ACHN (cell line): ENCODE data around the gene FMNL1.

Source experiments
- DNase-seq: peaks from one replicate; pipeline ENCODE4 v3.0.0-alpha.2; 2015
- in situ Hi-C: cut with HindIII; loops from 2 replicates; pipeline ENCODE4 v1.10.0; 2017; ENCODE audit warnings: low sequenced_read_pairs, low pct_ligation_motif_present, low pct_unique_long_range_greater_than_20kb

FMNL1 gene

DNA sequence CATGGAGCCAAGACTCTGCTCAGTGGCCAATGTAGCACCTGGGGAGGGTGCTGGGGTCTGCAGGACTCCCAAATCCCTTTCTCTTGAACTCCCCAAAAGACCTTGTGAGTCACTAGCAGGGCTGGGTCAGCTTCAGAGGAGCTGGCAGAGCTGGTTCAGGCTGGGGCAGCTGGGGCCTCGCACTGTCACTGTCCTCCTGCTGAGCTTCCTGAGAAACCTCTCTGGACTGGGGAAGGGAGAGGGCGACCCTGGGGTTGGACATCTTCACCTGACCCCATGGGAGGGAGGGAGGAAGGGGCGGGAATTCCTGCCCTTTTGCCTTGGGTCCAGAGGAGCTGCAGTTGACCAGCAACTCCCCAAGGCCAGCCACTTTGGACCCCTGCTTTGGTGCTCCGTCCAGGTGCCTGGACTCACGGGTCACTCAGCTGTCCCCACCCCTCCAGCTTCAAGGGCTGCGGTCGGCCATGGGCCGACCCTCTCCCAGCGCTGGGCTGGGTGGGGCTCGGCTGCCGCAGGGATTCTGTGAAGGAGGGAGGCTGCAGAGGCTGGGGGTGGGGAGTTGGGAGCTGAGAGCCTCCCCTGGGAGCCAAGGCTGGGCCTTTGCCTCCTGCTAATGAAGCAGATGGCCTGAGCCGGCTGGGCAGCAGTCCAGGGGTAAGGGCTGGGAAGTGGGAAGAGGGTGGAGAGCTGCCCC lies 9.2 kb downstream of the FMNL1 start:
- DNase-seq = no peak
- in situ Hi-C loops = no loop called here

DNA sequence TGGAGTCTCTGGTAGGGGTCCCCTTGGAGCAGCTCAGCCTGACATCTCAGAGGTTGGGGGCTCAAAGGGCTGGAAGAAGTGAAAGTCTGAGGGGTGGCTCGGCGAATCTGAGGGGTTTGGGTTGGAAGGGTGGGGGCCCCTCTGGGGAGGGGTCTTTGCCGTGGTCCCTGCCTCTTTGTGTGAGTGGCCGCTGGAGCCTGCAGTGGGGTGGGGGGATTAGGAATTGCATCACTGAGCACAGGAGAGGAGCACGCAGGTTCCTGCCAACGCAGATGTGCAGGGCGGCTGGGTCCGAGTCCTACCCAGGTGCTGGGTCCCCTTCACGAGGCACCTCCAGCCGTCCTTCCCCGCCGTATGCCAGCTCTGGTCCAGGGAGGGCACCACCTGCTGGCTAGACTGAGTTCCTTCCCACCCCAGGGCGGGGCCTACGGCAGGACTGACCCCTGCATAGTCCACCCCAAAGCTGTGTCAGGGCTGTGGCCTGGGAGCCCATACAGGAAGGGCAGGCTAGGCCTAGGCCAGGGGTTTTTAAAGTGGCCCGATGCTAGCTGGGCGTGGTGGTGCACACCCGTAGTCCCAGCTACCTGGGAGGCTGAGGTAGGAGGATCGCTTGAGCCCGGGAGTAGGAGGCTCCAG lies 9.9 kb downstream of the FMNL1 start:
- DNase-seq = peak; percentile 54
- in situ Hi-C loops = no loop called here

DNA sequence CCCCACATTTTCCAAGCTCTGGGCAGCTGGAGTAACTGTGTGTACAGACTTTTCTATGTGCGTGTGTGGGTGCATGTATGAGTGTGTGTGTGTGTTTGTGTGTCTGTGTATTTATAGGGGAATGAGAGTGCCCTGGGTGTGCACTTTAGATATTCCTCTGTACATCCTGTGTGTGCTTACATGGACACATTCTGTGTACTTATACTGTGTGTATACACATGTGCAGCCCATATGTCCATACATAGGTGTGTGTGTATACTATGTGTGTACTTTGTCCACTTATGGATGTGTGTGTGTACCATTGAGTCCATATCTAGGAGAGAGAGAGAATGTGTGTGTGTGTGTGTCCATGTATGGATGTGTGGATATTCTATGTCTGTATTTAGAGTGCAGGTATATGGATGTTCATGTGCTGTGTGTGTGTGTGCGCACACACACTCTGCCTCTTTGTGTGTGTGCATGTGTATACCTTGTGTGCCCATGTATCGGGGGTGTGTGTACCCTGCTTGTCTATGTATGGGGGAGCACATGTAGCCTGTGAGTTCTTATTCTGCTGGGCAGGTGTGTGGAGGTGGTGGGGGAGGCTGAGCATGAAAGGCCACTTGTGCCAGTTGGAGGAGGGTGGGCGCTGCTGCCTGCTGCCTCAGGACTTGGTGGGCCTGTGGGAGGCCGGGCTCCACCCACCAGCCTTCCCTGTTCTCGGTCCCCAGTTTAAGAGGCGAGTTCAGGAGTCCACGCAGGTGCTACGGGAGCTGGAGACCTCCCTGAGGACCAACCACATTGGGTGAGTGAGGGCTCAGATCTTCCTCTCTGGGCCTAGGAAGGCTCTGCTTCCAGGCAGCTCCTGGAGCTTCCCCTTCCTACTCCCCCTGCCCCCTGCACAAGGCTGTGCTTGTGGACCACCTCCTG lies 11.1 kb downstream of the FMNL1 start:
- no peak for DNase-seq

DNA sequence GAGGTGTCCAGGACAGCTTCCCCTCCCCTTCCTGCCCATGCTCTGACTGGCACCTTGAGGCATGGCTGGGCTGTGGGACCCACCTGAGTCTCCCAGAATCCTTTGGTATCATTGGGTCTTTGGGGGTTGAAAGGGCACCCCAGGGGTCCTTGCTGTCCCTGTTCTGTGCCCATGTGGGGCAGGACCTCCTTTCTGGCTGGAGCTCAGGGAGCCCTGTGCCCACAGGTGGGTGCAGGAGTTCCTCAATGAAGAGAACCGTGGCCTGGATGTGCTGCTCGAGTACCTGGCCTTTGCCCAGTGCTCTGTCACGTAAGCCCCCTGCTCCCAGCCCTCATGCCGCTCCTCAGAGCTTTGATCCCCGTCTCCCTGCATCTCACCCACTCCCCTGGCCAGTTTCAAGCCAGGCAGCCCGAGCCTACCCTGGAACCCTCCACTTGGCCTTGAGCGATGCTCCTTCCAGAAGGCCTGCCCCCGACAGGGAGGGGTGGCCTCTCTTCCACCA lies 11.8 kb downstream of the FMNL1 start:
- DNase-seq = no peak
- in situ Hi-C loops = no loop called here

More for the DNA sequence above, 11.1 kb downstream of the FMNL1 start:
- in situ Hi-C loops = no loop called here

DNA sequence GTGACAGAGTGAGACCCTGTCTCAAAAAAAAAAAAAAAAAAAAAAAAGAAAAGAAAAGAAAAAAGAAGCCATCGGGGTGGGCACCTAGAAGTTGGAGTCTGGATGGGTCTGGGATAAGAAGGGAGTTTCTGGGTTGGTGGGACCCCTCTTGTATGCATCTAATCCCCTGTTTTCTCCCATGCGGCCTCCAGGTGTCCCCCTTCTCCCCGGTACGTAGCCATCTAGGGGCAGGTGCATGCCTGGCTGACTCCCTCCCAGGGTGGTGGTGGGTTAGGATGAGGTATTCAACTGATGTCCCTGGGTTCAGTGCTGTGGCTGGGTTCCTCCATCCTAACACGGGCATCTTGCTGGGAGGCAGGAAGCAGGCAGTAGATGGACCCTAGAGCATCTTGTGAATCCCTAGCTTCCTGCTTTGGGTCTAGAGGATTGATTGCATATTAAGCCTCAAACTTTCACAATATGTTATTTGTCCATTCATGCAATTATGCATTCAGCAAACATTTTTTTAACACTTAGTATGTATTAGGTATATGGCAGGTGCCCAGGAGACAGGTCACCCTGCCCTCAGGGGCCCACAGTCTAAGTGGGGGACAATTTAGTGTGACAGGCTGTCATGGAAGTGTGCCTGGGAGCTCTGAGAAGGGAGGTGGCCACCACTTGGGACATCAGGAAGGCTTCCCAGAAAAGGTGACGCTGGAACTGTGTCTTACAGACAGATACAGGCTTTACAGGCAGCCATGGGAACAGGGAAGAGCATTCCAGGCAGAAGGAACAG lies 13.1 kb downstream of the FMNL1 start:
- in situ Hi-C loops = no loop called here
- peak; percentile 44 for DNase-seq

DNA sequence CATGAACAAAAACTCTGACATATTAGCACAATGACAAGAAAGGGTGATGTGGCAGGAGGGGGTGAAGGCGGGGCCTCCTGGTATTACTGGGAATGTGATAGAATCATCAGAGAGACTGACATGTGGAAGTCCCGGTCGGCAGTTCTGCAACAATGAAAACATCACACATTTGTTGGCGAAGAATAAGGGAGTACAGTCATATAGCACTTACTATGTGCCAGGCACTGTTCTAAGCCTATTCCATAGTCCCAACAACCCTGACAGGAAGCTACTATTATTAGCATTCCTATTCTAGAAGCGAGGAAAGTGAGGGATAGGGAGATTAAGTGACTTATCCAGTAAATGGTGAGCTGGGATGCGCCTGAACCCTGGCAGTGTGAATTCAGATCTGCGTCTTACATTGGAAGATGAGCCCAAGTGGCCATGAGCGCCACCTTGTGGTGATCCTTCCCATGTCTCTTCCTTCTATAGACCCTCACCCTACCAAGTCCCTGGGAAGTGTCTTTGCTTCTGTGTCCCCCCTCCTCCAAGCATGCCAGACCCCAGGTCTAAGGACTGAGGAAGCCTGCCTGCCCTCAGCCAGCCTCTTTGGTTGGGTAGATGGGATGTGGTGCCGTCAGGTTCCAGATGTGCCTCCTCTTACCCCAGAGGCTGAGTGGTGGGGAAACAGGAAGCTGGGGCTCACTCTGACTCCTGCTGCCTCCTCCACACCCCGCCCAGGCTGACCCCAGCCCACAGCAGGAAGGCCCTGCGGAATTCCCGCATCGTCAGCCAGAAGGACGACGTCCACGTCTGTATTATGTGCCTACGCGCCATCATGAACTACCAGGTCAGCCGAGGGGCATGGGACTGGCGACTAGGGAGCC lies 14.0 kb downstream of the FMNL1 start:
- DNase-seq = peak; percentile 77
- in situ Hi-C loops = no loop called here

DNA sequence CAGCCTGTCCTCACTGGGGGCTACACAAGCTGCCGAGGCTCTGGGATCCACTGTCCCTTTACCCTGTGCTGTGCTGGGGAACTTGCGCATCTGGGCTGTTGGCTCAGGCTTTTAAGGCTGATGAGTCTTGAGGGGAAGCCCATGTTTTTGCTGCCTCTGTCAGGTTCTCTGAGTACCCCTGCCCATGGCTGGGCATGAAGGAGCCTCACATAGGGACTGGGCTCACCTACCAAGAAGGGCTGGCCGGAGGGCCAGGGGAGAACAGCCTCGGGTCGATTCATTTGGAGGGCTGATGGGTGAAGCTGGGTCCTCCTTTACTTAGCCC lies 14.6 kb downstream of the FMNL1 start:
- in situ Hi-C loops = no loop called here
- no peak for DNase-seq

DNA sequence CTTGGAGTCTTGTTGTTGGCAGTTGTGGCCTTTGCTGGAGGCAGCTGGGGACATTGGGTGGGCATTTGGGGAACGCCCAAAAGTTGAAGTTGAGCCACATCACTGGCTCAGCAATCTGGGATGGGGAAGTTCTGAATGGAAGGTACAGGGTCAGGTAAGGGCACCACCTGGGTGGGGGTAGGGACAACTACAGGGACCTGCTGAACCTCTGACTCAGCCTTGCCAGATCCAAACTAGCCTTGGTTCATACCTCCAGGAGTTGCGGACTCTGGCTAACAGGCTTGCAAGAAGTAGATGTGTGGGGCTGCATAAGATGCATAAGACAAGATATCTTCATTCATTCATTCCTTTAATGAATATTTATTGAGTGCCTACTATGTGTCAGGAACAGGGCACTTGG lies 16.0 kb downstream of the FMNL1 start:
- in situ Hi-C loops = no loop called here
- DNase-seq = no peak

DNA sequence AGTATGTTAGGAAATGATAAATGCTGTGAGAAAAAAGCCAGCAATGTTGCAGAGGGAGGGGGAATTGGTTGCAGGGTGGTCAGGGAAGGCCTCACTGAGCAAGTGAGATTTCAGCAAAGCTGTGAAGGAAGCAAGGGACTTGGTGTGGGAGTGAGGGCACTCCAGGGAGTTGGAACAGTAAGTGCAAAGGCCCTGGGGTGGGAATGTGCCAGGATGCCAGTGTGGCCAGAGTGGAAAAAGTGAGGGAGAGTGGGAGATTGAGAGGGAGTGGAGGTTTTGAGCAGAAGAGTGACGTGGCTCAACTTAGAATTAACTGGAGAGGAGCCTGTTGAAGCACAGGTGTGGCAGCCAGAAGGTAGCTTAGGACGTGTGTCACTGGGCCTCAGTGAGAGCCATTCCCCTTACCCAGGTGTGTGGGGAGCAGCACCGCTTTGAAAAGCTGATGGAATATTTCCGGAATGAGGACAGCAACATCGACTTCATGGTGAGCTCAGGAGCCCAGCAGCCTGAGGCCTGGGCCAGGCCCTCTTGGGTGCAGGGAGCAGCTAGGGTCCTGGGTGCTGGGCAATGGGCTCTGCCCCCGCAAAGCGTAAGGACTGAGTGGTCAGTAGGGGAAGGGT lies 16.6 kb downstream of the FMNL1 start:
- in situ Hi-C loops = no loop called here
- no peak for DNase-seq

DNA sequence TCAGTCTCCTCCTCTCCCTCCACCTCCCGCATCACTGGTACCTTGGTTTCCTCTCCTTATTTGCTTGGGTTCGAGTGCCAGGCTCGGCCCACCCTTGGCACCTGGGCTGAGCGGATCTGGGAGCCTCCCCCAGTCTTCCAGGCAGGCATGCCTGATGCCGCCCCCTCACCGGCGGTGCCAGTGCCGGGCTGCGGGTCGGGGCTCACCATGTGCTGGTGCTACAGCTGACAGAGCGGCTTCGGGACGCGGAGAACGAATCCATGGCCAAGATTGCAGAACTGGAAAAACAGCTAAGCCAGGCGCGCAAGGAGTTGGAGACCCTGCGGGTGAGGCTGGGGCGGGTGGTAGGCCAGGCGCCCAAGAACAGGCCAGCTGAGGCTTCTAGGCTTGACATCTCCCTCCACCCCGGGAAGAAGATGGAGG lies 19.2 kb downstream of the FMNL1 start:
- in situ Hi-C loops = no loop called here
- no peak for DNase-seq

DNA sequence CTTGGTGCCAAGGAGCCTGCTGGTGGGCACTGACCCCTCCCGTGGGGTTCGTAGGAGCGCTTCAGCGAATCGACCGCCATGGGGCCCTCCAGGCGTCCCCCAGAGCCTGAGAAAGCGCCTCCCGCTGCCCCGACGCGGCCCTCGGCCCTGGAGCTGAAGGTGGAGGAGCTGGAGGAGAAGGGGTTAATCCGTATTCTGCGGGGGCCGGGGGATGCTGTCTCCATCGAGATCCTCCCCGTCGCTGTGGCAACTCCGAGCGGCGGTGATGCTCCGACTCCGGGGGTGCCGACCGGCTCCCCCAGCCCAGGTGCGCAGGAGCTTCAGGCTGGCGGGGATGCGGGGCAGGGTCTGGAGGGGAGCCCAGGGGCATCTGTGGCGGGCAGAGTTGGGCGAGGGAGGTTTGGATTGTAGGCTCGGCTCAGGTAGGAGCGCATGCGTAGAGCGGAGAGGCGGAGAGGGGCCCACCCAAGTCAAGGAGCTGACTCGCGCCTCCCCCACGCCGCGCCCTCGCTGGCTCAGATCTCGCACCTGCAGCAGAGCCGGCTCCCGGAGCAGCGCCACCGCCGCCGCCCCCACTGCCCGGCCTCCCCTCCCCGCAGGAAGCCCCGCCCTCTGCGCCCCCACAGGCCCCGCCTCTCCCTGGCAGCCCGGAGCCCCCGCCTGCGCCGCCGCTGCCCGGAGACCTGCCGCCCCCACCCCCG lies 19.8 kb downstream of the FMNL1 start:
- no peak for DNase-seq
- in situ Hi-C loops = no loop called here

DNA sequence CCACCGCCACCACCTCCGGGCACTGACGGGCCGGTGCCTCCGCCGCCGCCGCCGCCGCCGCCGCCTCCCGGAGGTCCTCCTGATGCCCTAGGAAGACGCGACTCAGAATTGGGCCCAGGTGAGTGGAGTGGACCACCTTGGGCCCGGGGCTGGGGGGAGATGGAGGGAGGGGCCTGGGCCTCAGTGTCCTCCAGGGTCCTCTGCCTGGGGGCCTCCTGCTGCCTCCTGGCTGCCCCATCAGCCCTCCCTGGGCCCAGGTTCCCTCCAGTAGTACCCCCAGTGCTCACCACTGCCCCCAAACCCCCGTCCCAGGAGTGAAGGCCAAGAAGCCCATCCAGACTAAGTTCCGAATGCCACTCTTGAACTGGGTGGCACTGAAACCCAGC lies 20.3 kb downstream of the FMNL1 start:
- in situ Hi-C loops = no loop called here
- no peak for DNase-seq

DNA sequence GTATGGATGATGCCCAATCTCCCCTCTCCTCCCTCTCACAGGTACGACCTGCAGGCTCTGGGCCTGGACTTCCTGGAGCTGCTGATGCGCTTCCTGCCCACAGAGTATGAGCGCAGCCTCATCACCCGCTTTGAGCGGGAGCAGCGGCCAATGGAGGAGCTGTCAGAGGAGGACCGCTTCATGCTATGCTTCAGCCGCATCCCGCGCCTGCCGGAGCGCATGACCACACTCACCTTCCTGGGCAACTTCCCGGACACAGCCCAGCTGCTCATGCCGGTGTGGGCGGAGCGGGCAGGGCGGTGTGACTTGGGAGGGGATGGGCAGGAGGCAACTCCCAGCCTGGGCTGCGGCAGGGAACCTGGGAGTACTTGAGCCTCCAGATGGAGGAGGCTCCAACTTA lies 22.1 kb downstream of the FMNL1 start:
- no peak for DNase-seq

DNA sequence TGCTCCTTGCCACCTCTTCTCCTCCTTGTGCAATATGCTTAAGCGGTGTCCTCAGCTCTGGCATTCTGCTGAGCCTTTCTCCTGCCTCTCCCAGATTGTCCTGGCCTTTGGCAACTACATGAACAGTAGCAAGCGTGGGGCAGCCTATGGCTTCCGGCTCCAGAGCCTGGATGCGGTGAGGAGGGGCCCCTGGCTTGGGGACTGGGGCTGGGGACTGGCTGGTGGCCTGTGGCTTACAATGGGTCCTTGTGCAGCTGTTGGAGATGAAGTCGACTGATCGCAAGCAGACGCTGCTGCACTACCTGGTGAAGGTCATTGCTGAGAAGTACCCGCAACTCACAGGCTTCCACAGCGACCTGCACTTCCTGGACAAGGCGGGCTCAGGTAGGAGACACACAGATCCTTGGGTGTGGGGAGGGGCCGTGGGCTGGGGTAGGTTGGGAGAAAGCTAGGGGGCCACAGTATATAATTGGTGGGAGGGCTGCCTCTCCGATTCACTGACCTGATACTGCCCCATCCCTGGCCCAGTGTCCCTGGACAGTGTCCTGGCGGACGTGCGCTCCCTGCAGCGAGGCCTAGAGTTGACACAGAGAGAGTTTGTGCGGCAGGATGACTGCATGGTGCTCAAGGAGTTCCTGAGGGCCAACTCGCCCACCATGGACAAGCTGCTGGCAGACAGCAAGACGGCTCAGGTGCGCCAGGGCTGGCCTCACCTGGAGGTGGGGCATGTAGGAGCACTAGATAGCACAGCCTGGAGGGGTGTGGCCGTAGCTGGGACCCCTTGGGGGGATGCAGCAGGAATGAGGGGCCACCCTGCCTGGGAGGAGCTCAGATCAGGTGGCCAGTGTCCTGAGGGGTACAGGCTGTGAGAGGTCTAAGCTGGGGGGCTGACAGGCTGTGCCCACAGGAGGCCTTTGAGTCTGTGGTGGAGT lies 23.3 kb downstream of the FMNL1 start:
- in situ Hi-C loops = no loop called here
- DNase-seq = no peak

More for the DNA sequence above, 22.1 kb downstream of the FMNL1 start:
- in situ Hi-C loops = no loop called here

DNA sequence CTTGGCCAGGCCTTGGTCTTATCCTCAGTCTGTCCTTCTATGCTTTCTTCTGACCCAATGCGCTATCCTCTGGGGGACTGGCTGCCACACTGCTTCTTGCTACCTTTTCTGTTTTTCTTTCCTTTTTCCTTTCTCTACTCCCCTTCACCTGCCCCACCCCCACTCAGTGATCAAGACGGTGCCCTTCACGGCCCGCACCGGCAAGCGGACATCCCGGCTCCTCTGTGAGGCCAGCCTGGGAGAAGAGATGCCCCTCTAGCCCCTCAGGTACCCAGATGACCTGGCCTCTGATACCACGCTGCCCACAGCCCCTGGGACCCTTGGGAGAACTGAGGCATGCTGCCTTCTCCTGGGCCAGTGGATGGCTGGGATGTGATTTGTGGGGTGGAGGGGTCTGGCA lies 24.7 kb downstream of the FMNL1 start:
- in situ Hi-C loops = no loop called here

DNA sequence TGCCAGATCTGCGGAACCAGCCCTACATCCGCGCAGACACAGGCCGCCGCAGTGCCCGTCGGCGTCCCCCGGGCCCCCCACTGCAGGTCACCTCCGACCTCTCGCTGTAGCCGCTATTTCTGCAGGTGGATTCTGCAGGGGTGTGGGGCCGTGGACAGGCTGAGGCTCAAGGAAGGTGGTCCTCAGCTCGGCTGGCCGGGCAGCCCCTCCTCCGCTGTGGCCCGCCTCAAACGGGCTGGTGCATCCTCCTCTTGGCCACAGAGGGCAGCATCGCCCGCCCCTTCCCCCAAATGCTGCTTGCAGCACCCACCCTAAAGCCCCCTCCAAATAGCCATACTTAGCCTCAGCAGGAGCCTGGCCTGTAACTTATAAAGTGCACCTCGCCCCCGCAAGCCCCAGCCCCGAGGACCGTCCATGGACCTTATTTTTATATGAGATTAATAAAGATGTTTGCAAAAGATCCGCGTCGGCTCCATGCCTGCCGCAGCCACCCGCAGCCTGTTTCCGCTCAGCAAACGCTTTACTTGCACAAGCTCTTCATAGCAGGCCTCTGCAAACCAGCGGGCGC lies 25.3 kb downstream of the FMNL1 start:
- in situ Hi-C loops = no loop called here
- DNase-seq = peak; percentile 52

More for the DNA sequence above, 24.7 kb downstream of the FMNL1 start:
- no peak for DNase-seq
